GM21447 (cell line): ENCODE data around the gene HAPLN1.

Experiments used
- ATAC-seq: cut with Tn5 transposase; IDR thresholded peaks from one replicate; pipeline ENCODE4 v1.9.1; 2021; ENCODE audit not compliant: unreplicated experiment

Gene HAPLN1

DNA sequence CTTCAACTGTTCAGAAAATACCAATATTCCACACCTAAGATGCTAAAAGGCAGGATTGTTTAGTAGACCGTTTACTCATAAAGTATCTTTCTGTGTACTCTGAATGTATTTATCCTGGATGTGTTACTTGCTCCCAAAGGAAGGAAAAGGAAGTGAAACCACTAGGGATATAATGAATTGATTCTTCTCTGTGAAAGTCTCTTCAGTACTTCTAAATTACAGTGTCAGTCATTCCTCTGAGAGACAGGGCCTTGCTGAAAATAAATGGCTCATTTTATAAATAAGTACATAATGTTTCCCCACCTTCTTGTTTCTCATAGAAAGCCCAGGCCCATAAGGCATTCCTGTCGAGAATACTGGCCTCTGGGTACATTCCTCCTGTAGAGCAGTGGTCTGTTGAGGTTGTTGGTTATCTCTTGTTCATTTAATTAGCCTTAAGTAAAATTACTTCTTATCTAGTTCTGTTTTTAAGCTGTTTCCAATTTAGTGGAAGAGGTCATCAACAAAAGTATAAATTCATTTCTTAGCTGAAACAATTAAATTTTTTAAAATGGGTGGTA lies 1.6 kb downstream of the HAPLN1 start:
- no peak for ATAC-seq

DNA sequence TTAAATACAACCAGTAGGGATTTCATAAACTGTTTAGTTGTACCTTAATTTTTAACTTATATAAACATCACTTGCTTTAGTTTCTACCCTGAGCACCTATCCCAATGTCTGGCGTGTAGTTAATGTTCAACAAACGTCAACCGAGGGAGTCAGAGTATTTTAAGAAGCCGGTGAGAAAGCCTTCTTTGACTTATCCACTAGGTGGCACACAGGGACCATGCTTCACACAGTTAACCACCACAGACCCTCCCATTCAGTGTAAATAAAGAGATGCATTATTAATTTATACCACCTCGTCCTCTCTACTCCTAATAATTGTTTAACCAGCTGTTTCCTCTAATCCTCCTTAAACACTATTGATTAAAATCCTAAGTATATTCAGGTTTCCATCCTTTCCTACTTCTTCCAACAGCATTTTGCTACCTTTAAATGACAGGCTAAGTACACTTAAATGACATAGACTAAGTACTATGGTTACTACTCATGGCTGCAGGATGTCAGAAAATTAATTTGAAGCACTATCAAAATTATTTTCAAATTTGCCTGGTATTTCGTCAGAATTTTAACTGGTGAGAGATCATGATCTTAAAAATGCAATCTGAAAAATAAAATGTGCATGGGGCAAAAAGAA lies 2.3 kb downstream of the HAPLN1 start:
- ATAC-seq, result peak; percentile 89

DNA sequence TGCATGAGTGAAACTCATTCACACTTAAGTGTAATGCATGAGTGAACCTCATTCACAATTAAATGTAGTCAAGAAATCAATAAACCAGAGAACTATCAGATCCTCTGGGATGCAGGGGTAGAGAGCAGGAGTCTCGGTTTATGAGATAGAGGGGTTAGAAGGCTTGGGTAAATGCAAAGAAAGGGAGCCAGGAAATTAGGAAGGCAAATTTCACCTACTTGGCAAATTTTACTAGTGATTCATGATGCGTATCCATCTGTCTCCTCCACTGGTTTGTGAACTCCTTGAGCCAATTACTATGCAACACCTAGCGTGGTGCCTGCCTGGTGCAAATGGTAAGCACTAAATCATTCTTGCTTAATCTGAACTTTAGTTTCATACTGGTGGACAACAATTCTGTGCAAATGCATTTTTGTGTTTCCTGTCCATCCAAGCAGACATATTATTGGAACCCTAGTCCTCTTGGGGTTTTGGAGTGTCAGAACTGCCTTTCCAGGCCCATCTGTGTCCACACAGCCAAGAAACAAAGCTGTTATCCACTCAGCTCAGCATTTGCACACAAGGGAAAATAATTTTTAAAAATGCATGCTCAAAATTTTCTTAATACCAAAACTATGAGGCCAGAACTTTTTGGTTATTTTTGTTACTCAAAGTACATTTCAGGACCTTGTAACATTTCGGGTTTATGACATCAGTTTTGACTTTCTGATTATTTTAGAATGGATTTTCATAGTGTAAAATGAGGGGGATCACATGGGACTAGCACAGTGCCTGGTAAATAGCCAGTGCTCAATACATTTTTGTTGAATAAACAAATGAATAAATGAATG lies 5.2 kb downstream of the HAPLN1 start:
- ATAC-seq, result no peak

DNA sequence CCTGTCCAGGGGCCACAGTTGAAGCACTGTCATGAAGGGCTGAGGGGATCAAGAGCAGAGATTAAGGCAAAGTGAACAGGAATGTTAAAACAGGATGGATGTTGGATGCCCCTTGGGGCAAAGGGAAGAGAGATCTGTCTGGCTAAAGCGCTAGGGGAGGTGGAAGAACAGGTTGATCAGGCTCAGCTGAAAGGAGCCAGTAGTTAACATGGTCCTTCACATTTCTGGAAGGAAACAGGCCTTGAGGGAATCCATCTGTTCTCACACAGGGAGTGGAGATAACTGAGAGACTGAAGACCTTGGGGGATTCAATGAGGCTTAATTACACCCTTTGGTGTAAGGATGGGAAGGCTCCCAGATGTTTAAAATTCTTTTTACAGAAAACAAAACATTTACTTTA lies 5.8 kb downstream of the HAPLN1 start:
- ATAC-seq, result no peak

DNA sequence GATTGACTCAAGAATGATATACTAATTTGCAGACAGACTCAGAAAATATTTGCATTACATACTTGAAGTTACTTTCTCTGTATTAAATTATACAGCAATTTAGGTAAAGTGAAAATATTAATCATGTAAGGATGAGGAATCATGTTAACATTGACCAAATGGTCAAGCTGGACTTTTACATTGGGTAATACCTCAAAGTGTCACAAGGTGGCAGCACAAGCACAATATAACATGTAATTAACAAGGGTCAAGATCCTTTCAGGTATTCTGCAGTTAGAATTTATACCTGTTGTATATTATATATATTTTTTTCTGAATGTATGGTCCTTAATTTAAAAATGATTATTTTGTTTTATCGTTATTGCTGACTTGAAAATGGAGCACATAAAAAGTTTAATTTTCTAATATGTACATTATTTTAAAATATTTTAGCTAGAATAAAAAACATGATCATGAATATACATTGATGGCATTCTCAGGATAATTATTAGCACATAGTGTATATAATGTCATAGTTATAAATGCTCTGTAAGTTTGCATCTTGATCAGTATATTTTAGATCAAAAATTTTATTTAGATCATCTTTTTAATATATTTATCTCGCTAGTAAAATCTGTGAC lies 8.6 kb downstream of the HAPLN1 start:
- peak; percentile 63 for ATAC-seq

DNA sequence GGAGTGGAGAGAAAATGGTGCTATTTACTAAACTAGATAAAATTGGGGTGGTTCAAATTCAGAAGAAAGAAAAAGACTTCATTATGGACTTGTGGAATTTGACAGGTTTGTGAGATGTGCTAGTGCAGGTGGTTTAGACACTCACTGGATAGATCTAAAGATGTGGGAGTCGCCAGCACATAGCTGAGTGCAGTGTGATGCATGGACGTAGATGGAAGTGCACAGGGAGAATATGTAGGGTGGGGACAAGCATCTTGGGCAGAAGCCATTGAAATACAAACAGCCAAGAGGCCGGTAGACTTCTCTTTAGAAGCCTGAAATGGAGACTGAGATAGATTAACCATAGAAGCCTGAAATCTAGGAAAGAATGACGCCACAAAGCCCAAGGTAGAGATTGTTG lies 10.7 kb downstream of the HAPLN1 start:
- no peak for ATAC-seq

DNA sequence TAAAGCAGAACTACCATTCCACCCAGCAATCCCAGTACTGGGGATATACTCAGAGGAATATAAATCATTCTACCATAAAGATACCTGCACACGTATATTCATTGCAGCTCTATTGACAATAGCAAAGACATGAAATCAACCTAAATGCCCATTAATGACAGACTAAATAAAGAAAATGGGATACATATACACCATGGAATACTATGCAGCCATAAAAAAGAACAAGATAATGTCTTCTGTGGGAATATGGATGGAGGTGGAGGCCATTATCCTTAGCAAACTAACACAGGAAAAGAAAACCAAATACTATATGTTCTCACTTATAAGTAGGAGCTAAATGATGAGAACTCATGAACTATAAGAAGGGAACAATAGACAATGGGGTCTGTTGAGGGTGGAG lies 12.5 kb downstream of the HAPLN1 start:
- ATAC-seq, result no peak

DNA sequence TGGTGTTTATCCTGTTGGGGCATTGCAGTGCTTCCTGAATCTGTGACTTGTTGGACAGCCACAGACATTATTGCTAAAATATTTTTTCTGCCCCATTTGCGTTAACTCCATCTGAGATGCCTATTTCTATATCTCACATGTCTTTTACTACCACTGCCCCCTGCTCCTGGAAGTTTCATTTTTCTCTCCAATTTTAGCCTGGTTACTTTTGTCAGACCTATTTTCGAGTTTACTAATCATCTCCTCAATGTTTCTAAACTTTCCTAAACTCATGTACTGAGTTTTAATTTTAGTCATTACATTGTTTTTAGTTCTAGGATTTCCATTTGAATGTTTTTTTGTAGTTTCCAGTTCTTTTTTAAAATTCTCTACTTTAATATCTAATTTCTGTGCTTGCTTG lies 17.6 kb downstream of the HAPLN1 start:
- no peak for ATAC-seq

DNA sequence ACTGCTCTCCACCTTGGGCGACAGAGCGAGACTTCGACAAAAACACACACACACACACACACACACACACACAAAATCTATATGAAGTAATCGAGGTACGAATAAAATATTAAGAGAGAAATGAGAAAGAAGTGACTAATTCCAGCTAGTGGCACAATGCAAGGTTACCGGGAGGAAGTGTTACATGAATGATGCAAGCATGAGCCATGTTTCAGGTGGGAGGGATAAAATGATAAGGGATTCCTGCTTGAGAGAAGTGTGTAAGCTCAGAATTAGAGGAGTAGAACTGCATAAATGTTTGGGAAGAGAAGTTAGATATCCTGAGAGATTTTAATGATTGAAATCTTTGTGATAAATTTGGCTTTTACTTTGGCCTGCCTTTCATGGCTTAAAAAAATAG lies 18.8 kb downstream of the HAPLN1 start:
- ATAC-seq, result no peak

DNA sequence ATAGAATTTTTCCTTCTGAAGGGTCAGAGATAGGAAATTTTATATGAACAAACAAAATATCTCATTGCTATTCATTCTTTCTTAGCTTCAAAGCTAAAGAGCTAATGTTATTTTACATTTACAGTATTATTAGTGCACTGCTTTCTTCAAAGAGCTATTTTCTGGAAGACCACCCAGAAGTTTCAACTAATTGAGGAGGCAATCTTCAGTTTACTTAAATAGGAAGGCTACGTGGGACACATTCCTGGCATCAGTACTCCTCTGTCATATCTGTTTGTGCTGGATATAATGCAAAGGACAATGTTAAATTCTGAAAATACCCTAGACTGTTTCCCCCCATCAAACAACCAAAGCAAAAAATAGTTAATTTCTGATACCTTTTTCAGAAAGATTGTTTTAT lies 30.8 kb downstream of the HAPLN1 start:
- ATAC-seq, result no peak

DNA sequence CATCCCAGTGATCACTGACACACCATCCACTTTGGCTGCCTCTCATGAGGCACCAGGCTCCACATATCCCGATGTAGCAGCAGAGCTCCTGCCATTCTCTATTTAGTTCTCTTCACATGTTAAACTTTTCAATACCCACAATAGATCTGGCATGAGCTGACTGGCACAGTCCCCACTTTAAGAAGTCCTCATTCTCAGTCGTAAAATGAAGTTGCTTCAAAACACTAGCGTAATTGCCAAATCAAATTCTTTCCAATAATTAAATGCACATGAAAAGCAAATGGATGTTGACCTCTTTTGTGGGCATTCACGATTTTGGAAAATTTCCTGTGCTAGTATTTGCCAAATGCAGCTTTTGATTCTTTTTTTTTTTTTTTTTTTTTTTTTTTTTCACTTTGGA lies 32.4 kb downstream of the HAPLN1 start:
- ATAC-seq, result no peak

DNA sequence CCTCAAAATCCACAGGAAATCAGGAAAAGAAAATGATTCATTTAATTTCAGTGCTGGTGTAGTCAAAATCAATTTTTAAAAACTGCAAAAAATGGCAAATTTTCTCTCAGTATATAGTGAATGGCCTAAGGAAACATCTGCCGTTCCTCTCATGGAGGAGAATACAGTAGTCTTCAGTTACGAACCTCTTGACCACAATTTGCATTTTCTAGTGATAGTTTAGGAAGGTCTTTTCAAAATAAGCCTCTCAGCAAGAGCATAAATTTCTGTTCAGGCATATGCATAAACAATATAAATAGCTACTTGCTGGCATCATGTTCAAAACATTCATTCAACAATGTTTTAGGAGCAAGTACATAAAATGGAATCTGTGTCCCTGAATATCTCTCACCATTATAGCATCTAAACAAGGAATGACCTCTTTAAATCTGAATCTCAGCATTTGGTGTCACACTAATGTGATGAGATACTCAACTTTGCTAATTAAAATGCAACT lies 33.5 kb downstream of the HAPLN1 start:
- ATAC-seq, result no peak

DNA sequence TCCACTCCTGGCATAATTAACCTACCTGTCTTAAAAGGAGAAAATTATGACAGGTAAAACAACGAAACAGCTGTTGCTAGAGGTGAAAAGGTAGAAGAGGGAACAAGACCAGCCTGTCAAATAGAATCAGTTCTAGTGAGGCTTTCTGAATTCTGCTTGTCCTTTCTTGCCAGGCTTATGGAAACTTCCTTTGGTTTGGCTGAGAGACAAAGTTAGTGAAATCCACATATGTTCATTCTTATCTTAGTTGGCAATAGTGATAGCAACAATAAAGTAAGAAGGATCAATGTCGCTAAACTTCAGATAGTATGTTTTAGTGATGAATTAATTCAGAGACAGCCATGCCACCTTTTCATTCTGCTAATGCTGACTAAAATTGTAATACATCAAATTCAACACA lies 34.4 kb downstream of the HAPLN1 start:
- ATAC-seq, result no peak

DNA sequence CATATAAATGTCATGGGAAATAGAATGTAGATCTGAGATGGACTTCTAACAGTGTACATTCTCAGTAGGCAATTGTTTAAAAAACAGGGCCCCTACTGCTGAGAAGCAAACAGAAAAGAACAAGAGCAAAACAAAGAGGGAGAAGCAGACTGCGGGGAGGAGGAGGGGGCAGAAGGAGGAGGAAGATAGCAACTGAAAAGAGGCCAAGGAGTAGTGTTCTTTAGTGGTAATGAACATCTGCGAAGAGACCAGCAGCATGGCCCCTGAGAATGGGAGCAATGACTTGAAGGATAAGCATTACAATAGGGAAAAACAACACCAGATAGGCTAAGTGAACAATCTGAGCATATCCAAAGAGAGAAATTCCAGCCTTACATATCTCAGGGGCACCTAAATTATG lies 36.8 kb downstream of the HAPLN1 start:
- ATAC-seq, result no peak

DNA sequence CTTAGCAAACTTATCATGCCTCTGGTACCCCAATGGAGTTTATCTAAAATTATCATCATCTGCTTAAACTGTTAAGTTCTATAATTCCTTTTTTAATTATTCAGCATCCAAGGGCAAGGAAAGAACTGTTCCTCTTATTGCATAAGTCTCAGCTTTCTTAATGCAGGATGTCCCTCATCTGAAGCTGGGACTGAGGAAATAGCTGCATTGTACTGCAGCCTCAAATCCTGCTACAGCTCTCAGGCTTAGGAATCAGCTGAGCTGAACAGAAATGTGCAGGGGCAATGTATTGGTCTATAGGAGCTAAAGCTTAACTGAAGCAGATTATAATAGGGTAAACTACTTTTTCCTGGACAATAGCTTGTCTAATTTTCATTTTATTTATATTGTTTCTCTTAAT lies 48.0 kb downstream of the HAPLN1 start:
- ATAC-seq, result no peak

DNA sequence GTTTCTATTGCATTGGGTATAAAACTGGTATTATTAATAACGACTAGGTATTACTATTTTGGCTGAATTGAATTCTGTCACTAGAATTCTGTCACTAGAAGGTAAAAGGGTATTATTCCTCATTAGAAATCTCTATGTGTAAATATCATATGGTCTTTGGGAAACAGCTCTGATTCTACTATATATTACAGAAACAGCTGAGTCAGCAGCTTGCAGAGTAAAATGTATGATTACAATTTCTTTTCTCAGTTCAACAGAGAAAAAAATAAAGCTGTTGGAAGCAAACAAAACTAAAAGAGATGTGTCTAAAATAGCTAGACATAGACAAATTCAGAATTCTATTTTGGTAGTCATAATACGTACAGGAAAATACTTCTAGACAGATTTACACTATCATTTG lies 48.5 kb downstream of the HAPLN1 start:
- no peak for ATAC-seq

DNA sequence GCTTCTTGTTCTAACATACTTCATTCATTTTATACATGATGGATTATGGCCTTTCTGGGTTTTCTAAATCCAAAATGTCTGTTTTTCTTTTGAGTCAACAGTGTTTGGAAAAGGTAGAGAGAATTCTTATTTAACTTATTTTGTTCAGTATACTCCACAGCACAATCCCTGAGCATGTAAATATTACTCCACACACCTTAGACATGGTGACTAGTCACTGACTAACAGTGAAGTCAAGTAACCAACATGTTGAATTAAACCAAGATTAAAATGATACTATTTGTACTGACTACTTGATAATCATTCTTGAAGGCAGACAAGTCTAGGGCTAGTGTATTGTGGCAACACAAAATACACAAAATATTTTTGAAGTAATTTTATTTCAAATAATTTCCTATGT lies 55.0 kb downstream of the HAPLN1 start:
- no peak for ATAC-seq

DNA sequence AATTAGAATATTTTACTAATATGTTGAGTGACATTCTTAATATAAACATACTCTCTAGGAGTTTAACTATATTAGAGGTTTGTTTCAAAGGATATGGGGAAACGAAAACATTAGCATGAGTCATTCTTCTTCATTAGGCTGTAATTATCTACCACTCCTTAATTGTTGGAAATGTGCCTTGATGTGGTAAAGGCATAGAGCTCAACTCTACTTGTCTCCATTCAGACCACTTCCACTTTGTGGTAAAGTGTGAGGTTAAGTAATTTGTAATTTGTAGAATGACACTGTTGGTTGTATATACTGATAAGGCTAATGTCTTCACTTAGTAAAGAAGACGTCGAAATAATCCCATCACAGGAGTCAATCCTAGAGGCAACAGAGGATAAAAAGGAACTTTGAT lies 58.1 kb downstream of the HAPLN1 start:
- no peak for ATAC-seq

DNA sequence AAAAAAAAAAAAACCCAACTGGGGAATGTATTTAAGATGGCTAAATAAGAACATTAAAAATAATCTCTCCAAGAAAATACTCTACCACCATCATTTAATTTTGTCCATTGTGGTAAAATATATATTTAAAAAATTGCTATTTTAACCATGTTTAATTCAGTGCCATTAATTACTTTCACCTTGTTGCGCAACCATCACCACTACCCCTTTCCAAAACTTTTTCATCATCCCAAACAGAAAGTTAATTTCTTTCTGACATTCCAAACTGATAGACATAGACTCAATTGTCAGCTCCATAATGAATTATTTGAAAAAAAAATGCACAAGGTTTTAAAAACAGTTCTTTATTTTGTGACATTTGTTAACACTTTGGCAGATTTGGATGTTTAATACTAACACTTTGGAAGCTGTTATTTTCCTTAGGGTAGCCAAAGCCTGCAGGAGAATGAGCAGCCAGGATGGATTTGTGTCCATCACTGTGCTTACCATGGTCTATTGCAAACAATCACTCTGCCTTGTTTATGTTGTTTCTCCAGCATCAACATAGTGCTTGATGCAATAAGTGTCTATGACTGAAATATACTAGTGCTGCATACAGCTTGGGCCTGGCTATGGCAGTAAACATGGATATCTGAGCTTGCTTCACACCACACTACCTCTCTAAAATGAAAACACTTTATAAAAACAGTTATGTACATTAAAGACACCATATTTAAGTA lies 62.7 kb downstream of the HAPLN1 start:
- no peak for ATAC-seq

DNA sequence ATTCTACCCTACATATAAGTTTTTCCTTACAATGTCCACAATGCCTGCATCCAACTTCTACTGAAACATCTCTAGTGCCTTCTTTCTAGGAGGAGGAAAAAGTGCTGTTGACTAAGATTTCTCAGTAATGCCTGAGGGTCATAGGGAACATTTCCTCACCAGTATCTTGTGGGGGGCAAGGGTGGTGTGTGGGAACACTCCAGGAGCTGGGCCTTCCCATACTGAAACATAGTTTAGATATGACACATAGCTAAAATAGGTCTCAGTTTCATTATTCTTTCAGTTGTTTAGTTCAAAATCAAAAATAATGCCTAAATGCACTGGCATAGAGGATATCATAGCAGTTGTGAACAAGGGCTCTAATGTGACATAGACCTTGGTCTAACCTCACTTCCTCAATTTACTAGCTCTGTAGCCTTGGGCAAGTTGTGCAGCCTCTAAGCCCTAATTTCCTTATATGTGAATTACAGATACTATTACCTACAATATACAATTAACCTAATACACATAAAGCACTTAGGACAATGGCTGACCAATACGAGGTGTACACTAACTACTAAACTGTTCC lies 66.1 kb downstream of the HAPLN1 start:
- no peak for ATAC-seq

DNA sequence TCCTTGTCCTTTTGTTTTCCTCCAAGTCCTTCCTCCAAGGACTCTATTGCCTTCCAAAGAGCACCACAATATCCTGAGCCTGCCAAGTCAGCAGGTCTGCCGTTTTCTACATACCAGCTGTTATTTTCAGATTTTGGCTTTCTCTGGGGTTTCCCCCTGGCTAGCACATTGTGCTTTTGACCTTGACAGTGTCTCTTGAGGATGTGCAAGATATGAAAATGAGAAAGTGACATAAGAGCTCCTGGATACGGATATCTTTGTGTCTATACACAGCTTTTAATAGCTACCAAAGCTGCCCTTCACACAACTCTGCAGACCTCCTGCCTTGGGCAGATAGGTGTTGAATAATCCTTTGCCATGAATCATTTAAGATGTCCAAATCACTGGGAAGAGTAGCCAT lies 67.0 kb downstream of the HAPLN1 start:
- ATAC-seq, result peak; percentile 68
